ENCODE data around the gene SHC2. TPM values are rescaled to one million over a fixed set of nuclear protein-coding genes. Genes with fewer than 3 reads are reported as not detected.
"Not testable (repeated sequence)": the region's sequence is repeated elsewhere in the genome, so short reads cannot be mapped to it uniquely, and the experiment has no call there.

Gene SHC2
- total RNA-seq, 1 experiment from 2014 or later: 2.4 TPM

DNA sequence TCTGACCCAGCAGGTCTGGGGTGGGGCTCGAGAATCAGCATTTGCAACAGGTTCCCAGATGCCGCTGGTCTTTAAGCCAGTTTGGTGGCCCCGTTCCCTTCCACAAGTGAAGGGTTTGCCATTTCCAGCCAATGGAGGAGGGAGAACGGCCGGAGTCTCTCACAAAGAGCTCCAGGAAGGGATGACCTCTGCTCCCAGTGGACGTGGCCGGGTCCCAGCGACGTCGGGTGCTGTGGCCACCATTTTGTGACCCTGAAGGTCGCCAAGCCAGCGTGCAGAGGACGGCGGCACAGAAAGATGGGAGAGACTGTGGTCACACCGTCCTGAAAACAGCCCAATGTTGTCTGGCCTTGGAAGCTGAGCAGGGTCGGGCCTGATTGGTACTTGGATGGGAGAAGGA, 8.0 kb downstream of the SHC2 start:
- Mint-ChIP-seq H3K4me1 (ENCODE audit: low read depth, unreplicated experiment) (no peaks in the 10 kb centered on the region), H3K27me3 (ENCODE audit: insufficient read depth, unreplicated experiment) (no peaks in the 10 kb centered on the region), H3K9me3 (ENCODE audit: unreplicated experiment) (no peaks in the 10 kb centered on the region), H3K4me3 (ENCODE audit: unreplicated experiment) (no peak overlapping the region), H3K27ac (ENCODE audit: unreplicated experiment) (no peak overlapping the region), H3K36me3 (ENCODE audit: insufficient read depth, unreplicated experiment) (no peaks in the 10 kb centered on the region)
- ChIA-PET CTCF (no interaction called here), POLR2A (no interaction called here)
- no peaks in the 10 kb centered on the region for H3K4me1 ChIP-seq
- intact Hi-C loops (cut with micrococcal nuclease; ENCODE audit: unreplicated experiment): no loop called here
- H3K27me3 ChIP-seq (replicated peaks; ENCODE audit: control insufficient read depth, insufficient read depth, low read length): no peaks in the 10 kb centered on the region
- TF ChIP-seq, protein P1, sequence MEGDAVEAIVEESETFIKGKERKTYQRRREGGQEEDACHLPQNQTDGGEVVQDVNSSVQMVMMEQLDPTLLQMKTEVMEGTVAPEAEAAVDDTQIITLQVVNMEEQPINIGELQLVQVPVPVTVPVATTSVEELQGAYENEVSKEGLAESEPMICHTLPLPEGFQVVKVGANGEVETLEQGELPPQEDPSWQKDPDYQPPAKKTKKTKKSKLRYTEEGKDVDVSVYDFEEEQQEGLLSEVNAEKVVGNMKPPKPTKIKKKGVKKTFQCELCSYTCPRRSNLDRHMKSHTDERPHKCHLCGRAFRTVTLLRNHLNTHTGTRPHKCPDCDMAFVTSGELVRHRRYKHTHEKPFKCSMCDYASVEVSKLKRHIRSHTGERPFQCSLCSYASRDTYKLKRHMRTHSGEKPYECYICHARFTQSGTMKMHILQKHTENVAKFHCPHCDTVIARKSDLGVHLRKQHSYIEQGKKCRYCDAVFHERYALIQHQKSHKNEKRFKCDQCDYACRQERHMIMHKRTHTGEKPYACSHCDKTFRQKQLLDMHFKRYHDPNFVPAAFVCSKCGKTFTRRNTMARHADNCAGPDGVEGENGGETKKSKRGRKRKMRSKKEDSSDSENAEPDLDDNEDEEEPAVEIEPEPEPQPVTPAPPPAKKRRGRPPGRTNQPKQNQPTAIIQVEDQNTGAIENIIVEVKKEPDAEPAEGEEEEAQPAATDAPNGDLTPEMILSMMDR (IDR thresholded peaks at IDR 0.05; ENCODE audit: insufficient read depth in 1 of 2, low read depth in 1 of 2, low read length in 1 of 2, severe bottlenecking in 1 of 2, unreplicated experiment in 1 of 2): no peak
- H3K9me3 ChIP-seq: 0 out of 2 replicates have a peak, but pooled peaks cover 6% of the 10 kb centered on the region
- no TSS peak for BruUV-seq (replicated peaks)
- no peak overlapping the region for H3K4me3 ChIP-seq (ENCODE audit: low read depth, low read length)
- no peak for DNase-seq
- H3K36me3 ChIP-seq (ENCODE audit: control insufficient read depth, insufficient read depth, low read length): no peaks in the 10 kb centered on the region

DNA sequence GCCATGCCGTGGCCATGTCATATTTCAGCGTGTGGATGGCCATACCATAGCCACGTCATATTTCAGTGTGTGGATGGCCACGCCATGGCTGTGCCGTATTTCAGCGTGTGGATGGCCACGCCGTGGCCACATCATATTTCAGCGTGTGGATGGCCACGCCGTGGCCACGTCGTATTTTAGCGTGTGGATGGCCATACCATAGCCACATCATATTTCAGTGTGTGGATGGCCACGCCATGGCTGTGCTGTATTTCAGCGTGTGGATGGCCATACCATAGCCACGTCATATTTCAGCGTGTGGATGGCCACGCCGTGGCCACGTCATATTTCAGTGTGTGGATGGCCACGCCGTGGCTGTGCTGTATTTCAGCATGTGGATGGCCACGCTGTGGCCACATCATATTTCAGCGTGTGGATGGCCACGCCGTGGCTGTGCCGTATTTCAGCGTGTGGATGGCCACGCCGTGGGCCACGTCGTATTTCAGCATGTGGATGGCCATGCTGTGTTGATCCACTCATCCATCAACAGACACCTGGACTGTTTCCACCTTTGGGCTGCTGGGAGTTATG, 9.8 kb downstream of the SHC2 start:
- intact Hi-C loops (cut with micrococcal nuclease; ENCODE audit: unreplicated experiment); H3K9me3 ChIP-seq; H3K36me3 ChIP-seq (ENCODE audit: control insufficient read depth, insufficient read depth, low read length); H3K4me1 ChIP-seq; H3K9me3 Mint-ChIP-seq (ENCODE audit: unreplicated experiment); POLR2A ChIA-PET; CTCF ChIA-PET; BruUV-seq (replicated peaks); H3K27me3 ChIP-seq (replicated peaks; ENCODE audit: control insufficient read depth, insufficient read depth, low read length); H3K36me3 Mint-ChIP-seq (ENCODE audit: insufficient read depth, unreplicated experiment); H3K4me1 Mint-ChIP-seq (ENCODE audit: low read depth, unreplicated experiment); H3K4me3 ChIP-seq (ENCODE audit: low read depth, low read length); DNase-seq; H3K27me3 Mint-ChIP-seq (ENCODE audit: insufficient read depth, unreplicated experiment); H3K4me3 Mint-ChIP-seq (ENCODE audit: unreplicated experiment); H3K27ac Mint-ChIP-seq (ENCODE audit: unreplicated experiment): not testable (repeated sequence)

DNA sequence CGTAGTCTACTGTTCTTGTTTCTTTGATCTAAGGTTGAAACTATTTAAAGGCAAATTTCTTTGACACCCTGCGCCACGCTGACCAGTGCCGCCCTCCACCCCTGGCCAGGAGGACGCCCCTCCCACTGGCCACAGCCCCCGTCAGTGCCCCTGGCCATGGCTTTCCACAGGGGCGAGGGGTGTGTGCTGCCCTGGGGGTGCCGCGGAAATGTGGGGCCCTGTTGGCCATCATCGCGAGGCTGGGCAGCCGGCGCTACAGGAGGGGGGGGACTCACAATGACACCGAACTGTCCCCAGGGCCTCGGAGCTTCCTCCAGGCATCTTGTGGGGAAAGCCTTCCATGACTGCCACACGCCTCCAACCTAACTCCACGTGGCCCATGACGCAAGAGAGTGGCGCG, 10.9 kb downstream of the SHC2 start:
- BruUV-seq (replicated peaks): no TSS peak
- Mint-ChIP-seq H3K4me3 (ENCODE audit: unreplicated experiment) (no peak overlapping the region), H3K4me1 (ENCODE audit: low read depth, unreplicated experiment) (no peaks in the 10 kb centered on the region), H3K27me3 (ENCODE audit: insufficient read depth, unreplicated experiment) (no peaks in the 10 kb centered on the region), H3K27ac (ENCODE audit: unreplicated experiment) (no peak overlapping the region), H3K36me3 (ENCODE audit: insufficient read depth, unreplicated experiment) (no peaks in the 10 kb centered on the region), H3K9me3 (ENCODE audit: unreplicated experiment) (no peaks in the 10 kb centered on the region)
- H3K4me1 ChIP-seq: no peaks in the 10 kb centered on the region
- H3K9me3 ChIP-seq: 0 out of 2 replicates have a peak, but pooled peaks cover 6% of the 10 kb centered on the region
- no peak for DNase-seq
- intact Hi-C loops (cut with micrococcal nuclease; ENCODE audit: unreplicated experiment): no loop called here
- H3K36me3 ChIP-seq (ENCODE audit: control insufficient read depth, insufficient read depth, low read length): no peaks in the 10 kb centered on the region
- H3K27me3 ChIP-seq (replicated peaks; ENCODE audit: control insufficient read depth, insufficient read depth, low read length): no peaks in the 10 kb centered on the region
- ChIA-PET POLR2A (no interaction called here), CTCF (no interaction called here)
- TF ChIP-seq, protein P1 (IDR thresholded peaks at IDR 0.05; ENCODE audit: insufficient read depth in 1 of 2, low read depth in 1 of 2, low read length in 1 of 2, severe bottlenecking in 1 of 2, unreplicated experiment in 1 of 2): no peak
- H3K4me3 ChIP-seq (ENCODE audit: low read depth, low read length): no peak overlapping the region
